NCI-H1092 treated with DMSO at 0.1 percent for 48 hours (cell line): ENCODE data around the gene SMYD3.
A peak's percentile ranks its signal among the peaks of the same experiment; 100 is the strongest.

Experiments
- DNase-seq: peaks from one replicate; lab custom pipeline; 2025; lab: John Stamatoyannopoulos, UW

The SMYD3 gene

GRCh38 chr1:245908543-245908942, 598.5 kb downstream of the SMYD3 start:
- no peak for DNase-seq

DNA sequence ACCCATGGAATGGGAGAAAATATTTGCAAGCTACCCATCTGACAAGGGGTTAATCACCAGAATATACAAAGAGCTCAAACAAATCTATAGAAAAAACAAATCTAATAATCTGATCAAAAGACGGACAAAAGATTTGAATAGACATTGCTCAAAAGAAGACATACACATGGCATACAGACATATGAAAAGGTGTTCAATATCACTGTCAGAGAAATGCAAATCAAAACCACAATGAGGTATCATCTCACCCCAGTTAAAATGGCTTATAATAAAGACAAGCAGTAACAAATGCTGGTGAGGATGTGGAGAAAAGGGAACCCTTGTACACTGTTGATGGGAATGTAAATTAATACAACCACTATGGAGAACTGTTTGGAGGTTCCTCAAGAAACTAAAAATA, 600.9 kb downstream of the SMYD3 start:
- no peak for DNase-seq

DNA sequence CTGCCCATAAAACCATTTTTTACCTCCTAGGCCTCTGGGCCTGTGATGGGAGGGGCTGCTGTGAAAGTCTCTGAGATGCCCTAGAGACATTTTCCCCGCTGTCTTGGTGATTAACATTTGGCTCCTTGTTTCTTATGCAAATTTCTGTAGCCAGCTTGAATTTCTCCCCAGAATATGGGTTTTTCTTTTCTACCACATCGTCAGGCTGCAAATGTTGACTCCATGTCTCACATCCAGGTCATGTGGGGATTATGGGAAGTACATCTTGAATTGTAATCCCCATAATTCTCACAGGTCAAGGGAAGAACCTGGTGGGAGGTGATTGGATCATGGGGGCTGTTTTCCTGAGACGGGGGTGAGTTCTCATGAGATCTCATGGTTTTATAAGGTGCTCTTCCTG, 603.2 kb downstream of the SMYD3 start:
- no peak for DNase-seq

- DNase-seq, result no peak
Measured at GRCh38 chr1:245901565-245901964, 605.5 kb downstream of the SMYD3 start.

DNA sequence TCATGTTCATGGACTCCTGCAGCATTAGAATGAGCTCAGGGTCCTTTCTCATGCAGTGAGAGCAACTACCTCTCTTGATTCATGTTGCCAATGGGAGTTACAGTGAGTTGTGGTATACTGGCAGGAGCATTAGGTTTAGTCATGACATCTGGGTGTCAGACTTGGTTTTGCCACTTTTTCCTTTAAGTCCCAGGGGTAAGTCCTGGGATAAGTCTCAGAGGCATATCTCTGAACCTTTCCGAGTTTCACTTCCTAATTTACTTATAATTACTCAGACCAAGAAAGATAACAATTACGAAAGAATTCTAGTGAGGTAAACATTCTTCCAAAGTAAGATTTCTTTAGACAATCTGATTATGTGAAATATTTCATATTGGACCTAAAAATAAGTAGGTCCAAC, 606.0 kb downstream of the SMYD3 start:
- no peak for DNase-seq

DNA sequence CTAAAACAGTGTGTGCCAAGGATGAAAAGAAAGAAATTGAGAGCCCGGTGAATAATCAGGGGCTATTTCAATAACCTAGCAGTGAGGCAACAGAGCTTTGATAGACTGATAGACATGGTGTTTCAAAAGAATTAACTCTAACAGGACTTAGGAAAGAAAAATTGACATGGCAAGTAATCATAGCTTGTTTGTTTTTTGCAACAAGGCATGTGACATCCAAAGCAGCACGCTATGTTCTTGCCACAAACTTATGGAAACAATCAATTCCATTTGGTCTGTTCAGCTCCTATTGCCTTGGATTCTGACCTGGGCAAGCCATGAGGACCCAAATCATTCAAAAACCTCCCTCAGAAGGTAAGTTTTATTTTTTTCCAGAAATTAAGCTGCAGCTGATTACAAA, 608.5 kb downstream of the SMYD3 start:
- no peak for DNase-seq

DNA sequence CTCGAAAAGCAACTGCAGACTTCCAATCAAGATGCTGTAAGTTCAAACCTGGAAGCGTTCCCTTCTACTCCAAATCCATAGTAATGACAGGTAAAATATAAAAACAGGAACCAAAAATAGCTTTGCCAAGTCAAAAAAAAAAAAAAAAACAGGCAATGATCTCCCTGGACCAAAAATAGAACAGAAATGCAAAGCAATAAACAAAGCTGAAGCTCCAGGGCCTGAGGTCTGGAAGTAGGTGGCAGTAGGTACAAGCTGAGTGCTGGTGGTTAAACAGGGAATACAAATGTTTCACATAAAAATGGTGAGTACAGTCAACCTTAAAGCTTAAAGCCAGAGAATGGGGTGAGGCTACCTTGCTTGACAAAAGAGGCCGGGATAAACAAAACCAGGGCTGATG, 610.8 kb downstream of the SMYD3 start:
- no peak for DNase-seq

DNA sequence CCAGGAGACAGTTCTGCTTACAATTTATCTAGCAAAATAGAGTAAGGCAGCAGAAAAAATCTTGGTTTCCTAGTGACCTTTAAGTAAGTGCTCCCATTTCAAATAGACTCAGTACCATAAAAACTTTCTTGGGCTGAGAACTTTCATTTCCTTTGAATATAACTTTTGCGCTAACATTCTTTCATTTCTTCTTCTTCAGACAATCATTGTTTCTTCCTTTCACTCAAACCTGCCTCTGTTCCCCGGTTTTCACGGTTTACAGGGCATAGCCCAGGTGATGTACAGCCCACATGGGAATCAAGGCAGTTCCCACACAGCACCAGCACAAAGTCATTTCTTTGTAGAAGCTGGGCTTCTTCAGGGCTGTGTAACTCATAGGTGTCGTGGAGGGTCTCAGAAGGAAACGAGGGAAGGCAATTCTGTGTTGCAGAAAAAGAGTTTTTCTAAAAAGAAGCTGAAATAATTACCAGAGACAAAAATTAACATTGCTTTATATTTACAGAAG, 611.6 kb downstream of the SMYD3 start:
- DNase-seq, result no peak

DNA sequence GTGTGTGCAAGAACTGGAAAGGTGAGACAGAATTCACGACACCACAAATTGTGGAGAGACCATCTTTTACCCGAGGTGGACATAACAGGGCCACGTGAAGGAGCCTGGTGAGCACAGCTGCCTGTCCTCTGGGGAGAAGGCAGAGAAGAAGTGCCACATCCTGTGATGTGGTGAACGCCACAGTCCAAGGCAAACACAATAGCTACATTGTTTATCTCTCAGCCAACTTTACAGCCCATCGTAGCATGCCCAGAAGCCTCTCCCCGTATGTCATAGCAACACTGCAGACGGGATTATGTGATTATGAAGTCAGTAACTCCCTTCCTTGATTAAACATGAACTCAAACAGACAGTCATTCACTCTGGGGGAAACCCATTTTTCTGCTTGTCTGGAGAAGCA, 612.2 kb downstream of the SMYD3 start:
- no peak for DNase-seq

GRCh38 chr1:245893025-245893424, 614.1 kb downstream of the SMYD3 start:
- no peak for DNase-seq

DNA sequence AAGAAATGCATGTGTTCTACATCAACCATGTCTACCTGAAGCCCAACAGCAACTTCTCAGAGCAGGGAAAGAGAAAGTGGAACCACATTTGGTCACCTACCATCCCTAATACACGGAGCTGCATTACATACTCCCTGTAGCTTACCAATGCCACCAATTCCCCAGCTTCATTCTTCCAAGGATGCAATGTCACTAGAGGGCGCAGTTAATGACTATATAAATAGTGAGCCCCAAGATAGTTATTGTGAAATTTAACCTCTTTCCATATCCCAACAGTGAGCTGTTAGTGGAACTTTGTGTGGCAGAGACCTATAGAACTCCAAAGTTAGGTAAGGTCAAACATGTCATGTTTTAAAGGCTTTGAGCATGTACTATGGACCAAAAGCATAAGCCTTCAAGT, 618.3 kb downstream of the SMYD3 start:
- no peak for DNase-seq

- DNase-seq, result no peak
Measured at GRCh38 chr1:245887829-245888228, 619.2 kb downstream of the SMYD3 start.

GRCh38 chr1:245881767-245882391, 625.2 kb downstream of the SMYD3 start:
- DNase-seq, result no peak

DNA sequence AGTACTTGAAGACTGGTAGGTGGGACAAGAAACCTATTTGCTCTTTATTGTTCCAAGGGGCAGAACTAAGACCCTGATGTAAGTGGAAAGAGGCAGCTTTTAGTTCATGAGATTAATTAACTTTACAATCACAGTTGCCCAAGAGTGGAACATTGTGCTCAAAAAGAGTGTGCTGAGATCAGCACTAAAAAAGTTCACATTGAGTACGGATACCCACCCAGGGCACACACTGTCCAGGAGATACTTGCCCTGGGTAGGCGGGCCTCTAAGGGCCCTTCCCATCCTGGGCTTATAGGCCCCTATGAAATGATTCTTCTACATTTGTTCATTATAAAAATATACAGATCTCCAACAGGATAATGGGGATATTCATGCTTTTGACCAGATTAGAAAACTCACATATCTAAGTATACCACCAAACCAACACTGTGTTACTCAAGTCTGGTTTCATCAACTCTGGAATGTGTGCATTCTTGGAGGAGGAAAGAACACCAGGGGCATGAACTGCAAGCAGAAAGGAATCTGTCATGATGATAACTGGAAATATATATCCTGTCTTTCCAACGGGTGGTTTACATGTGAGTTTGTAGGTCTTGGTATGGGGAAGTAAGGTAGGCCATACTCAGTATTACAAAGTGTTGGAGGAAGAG, 626.2 kb downstream of the SMYD3 start:
- no peak for DNase-seq

DNA sequence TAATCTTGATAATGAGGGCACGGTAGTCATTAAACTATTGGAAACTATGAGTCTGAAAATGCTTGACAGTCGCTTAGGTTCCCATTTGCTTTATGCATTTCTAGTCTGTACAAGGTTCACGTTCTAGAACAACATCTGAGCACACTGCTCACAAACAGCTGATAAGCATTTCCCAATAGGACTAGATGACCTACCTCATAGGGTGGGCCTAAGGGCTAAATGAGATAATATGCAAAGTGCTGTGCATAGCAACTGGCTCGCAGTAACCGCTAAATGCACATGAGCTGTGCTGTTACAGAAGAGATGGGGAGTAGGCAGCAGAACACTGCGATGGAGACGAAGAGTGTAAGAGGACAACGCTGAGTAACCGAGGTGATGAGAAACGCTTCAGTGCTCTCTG, 628.0 kb downstream of the SMYD3 start:
- no peak for DNase-seq

DNA sequence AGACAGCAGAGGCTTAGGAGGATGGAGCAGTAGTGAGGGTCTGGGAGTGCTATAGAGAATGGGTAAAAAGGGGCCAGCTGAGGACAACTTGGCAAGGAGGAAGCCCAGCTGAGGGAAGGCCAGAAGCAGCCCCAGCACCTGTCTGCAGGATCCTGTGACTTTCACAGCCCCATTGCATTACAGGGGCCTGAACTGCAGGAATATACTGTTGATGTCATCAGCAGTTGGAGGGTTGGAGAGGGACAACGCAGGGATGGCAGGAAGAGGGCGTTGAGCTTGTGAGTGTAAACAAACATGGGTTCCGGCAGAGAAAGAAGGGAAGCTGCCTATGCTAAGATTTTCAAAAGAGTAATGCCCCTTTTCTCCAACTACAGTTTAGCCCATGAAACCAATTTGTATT, 628.5 kb downstream of the SMYD3 start:
- DNase-seq, result no peak

DNA sequence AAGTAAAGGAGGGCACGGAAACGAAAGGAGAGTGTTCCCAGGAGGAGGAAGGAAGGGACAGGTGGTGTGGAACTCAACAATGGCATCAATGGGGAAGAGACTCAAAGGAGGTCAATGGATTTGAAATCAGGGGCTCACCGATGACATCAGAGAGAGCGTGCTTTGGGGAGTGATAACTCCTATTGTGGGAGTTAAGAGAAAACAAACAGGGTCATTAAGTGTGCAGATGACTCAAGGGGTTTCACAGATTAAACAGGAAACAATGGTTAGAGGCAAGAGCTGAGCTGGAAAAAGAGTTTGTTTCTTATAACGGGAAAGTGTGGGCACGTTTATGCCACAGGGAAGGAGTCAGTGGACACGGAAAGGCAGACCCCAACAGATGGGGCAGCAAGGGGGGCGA, 629.1 kb downstream of the SMYD3 start:
- DNase-seq, result no peak

GRCh38 chr1:245876586-245876985, 630.5 kb downstream of the SMYD3 start:
- no peak for DNase-seq

GRCh38 chr1:245875581-245876261, 631.4 kb downstream of the SMYD3 start:
- no peak for DNase-seq

DNA sequence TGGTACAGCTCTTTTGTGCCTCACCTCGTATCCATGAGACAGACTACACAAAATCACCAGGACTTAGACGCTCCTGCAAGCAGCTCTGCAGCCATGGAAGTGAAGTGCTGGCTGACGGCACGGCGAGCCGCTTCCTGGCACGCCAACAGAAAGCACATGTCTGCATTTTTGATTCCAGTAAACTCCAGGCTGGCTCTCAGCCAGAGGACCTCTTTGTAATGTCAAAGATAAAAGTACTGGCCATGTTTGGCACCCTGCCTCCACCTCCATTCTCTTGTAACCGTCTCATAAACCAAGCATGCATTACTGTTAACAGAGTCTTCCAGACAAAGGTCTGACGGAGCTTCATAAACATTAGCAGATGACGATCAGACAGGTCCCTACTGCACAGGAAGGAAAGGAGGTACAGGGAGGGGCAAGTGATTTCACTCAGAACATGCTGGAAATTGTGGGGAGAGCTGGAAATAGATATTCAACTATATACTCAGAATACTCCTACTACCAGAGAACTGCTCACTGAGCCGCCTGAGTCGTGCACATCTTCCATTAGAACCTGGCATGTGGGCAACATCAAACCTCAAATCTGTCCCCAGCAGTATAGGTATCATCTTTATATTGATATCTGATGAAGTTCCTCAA, 632.0 kb downstream of the SMYD3 start:
- peak; percentile 93 for DNase-seq

DNA sequence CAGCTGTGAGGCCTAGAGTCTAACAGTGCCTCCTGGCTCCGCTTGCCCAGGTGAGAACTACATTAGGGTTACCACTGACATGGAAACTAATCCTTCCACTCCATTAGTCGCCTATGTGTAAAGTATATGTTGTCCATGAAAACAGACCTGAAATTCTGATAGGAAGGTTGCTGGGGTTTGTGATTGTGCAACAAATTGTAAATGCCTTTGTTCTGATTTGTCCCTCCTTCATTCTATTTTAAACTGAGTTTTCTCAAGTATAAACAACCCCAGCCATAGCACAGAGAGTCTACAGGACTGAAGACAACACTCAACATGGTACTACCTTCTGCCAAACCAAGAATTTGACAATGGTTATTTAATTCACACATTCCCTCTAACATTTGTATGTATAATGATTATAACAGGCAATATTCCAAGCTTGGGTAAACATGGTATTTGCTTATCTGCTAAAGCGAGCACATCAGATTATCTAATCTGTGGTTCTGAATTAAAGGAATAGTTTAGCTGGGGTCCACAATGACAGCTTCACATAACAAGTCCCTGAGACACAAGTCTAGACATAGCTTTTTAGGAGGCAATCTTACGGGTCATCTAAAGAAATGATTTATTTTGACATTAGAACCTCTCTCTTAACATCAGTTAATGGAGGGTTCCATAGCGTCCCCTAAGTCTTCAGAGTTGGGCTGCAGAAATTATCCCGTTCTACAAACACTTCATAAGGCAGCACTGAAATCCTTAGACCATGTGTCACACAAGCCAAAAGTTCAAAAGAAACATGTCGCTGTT, 633.0 kb downstream of the SMYD3 start:
- no peak for DNase-seq

GRCh38 chr1:245873068-245873467, 634.0 kb downstream of the SMYD3 start:
- no peak for DNase-seq
